Measurements from ENCODE around the gene UBE2Q1. TPM values are rescaled to one million over a fixed set of nuclear protein-coding genes. Genes with fewer than 3 reads are reported as not detected.

Gene UBE2Q1
- polyA plus RNA-seq (2011; rRNA removed) (17.6 and 26.6 TPM in 2 replicates), polyA plus RNA-seq (2017; fragmentation: RNase III; extraction: RNeasy Plus Mini Kit Qiagen cat#74134 plus additional on column Dnase treatment) (41.9 to 49.7 TPM (median 47.2 TPM) in 3 replicates), polyA minus RNA-seq (2011; rRNA and poly(A)+ RNA removed) (12.5 and 20.9 TPM in 2 replicates)
- polyA plus RNA-seq (2012; cell fraction: cytosol; rRNA removed) = 7.9 and 10.6 TPM in 2 replicates
- 5.3 and 11.3 TPM in 2 replicates for polyA plus RNA-seq (2012; cell fraction: nucleus; rRNA removed)

DNA sequence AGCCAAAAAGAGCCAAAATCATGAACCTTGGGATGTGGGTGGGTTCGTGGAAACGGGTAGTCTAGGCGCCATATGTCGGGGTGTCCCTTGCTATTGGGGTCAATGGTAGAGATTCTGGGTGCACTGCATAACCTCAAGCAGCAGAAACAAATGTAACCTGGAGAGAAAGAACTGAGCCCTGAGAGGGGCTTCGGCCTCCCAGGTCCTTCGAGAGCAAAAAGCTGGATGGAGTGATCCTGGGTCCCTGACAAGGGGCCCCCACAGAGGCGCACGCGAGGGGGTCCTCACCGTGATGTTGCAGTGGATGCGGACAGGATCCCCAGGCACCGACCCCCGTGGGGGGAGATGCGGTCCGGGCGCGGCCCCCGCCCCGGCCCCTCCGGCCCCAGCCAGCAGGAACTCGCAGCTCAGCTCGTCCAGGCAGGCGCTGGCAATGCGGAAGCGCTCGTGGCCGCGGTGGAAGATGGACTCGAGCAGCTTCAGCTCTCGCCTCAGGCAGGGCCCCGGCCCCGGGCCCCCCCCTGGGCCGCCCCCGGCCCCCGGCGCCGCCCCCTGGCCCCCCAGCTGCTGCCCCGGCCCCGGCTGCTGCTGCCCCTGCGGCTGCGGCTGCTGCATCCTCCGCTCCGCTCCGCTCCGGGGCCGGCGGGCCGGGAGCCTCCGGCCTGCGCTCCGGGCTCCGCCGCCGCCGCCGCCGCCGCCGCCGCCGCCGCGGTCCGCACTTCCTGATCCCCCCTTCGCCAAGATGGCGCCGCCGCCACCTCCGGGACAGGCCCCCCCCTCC, at the start of gene UBE2Q1:
Gene UBE2Q1 (minus strand): TSS at position 724 of the 781 bp plus-strand sequence. CDS start 109 bp downstream, at position 615.
- Histone ChIP-seq H3K4me2 (peak within 1 kb of the TSS; percentile 96), H3K4me1 (peaks cover 16% of the 10 kb centered on the region), H3K27ac (peak within 1 kb of the TSS; percentile 93 to 96), H3K9me3 (no peaks in the 10 kb centered on the region), H3K4me3 (peak within 1 kb of the TSS; percentile 85)
- ATAC-seq (peak in 1 of 2 experiments; percentile 27; a peak in 3 of 6 replicates), FAIRE-seq (no peak), DNase-seq (ENCODE audit: low read depth in 1 of 2, low spot score in 1 of 2) (no peak)
- WGBS (ENCODE audit: missing lambda C conversion rate) = 2% methylated on average over 9 of the region's 69 CpGs
- ChIA-PET CTCF (interaction anchor here (1.1 kb wide), 1 partner anchor 11 kb away, joined by 10 read pairs; no protein-coding TSS in a partner anchor), POLR2A (no interaction called here)
- TF ChIP-seq TP53 (CRISPR knock-in tag; IDR thresholded peaks at IDR 0.05) = no peak
- 0 out of 2 replicates have a peak, but pooled peaks have one; percentile 13 for TF ChIP-seq PHF8 (IDR thresholded peaks at IDR 0.05; ENCODE audit: borderline replicate concordance, low read depth)
- TF ChIP-seq HDAC2 (IDR thresholded peaks at IDR 0.05) = no peak
- TF ChIP-seq NR3C1 (IDR thresholded peaks at IDR 0.05) = no peak
- TF ChIP-seq RNF2 (IDR thresholded peaks at IDR 0.05; ENCODE audit: borderline replicate concordance, low read depth) = no peak
- no peak for TF ChIP-seq HEYL (CRISPR knock-in tag; IDR thresholded peaks at IDR 0.05)
- no peak for TF ChIP-seq JUNB (IDR thresholded peaks at IDR 0.05)
- TF ChIP-seq KDM5A (IDR thresholded peaks at IDR 0.05) = no peak
- TF ChIP-seq, protein P1, sequence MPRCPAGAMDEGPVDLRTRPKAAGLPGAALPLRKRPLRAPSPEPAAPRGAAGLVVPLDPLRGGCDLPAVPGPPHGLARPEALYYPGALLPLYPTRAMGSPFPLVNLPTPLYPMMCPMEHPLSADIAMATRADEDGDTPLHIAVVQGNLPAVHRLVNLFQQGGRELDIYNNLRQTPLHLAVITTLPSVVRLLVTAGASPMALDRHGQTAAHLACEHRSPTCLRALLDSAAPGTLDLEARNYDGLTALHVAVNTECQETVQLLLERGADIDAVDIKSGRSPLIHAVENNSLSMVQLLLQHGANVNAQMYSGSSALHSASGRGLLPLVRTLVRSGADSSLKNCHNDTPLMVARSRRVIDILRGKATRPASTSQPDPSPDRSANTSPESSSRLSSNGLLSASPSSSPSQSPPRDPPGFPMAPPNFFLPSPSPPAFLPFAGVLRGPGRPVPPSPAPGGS (IDR thresholded peaks at IDR 0.05) = 0 out of 3 replicates have a peak, but pooled peaks have one; percentile 12
- TF ChIP-seq JUN (IDR thresholded peaks at IDR 0.05) = no peak; a peak in 1 of 5 replicates
- TF ChIP-seq ZC3H11A (IDR thresholded peaks at IDR 0.05) = no peak

DNA sequence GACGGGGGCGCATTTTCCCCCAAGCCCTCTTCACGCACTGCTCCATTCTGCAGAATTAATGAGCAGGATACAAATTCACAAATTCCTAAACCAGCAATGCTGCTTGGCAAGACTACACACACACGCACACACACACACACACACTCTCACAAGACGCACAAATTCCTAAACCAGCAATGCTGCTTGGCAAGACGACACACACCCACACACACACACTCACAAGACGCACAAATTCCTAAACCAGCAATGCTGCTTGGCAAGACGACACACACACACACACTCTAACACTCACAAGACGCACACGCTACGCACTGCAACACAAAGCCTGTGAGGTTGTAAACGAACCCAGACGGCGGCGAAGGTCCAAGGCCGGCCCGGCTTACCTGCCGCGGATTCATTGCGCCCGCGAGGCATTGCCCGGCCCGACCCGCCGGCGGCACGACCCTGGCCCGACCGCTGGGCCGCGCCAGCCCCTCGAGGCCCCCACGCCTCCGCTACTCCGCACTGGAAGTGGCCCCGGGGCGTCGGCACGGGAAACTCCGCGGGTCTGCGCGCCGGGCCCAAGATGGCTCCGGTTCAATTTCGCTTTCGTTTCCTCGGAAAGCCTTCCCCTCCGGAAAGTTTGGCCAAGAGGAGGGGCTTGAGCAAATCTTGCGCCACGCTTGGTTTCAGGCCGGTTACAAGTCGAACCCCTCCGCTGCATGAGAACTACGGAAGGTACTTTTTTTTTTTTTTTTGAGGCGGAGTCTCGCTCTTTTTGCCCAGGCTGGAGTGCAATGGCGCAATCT, 49.3 kb upstream of the UBE2Q1 start, which contains the start of gene ADAR:
Gene ADAR (minus strand): TSS at position 578 of the 788 bp plus-strand sequence. CDS start 180 bp downstream, at position 398.
- WGBS (ENCODE audit: missing lambda C conversion rate) = under 1% methylated on average over 46 of the region's 59 CpGs
- peak; percentile 70 to 97 for DNase-seq (ENCODE audit: low read depth in 1 of 2, low spot score in 1 of 2)
- CTCF ChIA-PET = interaction anchor here (1.3 kb wide), 1 partner anchor 48 kb away, joined by 3 read pairs; no protein-coding TSS in a partner anchor
- TF ChIP-seq MYC (IDR thresholded peaks at IDR 0.05; ENCODE audit: borderline replicate concordance, low read length) = peak; percentile 28; the same call in 1 of the 2 replicates
- no peak for TF ChIP-seq RFX5 (IDR thresholded peaks at IDR 0.05)
- TF ChIP-seq ZSCAN20 (CRISPR knock-in tag; IDR thresholded peaks at IDR 0.05) = no peak
- TF ChIP-seq, protein P2, sequence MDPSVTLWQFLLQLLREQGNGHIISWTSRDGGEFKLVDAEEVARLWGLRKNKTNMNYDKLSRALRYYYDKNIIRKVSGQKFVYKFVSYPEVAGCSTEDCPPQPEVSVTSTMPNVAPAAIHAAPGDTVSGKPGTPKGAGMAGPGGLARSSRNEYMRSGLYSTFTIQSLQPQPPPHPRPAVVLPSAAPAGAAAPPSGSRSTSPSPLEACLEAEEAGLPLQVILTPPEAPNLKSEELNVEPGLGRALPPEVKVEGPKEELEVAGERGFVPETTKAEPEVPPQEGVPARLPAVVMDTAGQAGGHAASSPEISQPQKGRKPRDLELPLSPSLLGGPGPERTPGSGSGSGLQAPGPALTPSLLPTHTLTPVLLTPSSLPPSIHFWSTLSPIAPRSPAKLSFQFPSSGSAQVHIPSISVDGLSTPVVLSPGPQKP (IDR thresholded peaks at IDR 0.05; ENCODE audit: low read depth, low read length) = no peak
- TF ChIP-seq POLR2A (IDR thresholded peaks at IDR 0.05; ENCODE audit: low read length) = no peak; the same call in 1 of the 2 replicates
- TF ChIP-seq JUN (IDR thresholded peaks at IDR 0.05) = 0 out of 5 replicates have a peak, but pooled peaks of 1 of the 2 experiments have one; percentile 39
- no peak for TF ChIP-seq NFE2L2 (conservative IDR thresholded peaks at IDR 0.05; ENCODE audit: low read length)
- TF ChIP-seq CTCF (IDR thresholded peaks at IDR 0.05) = no peak; the same call in 2 of the 3 replicates
- TF ChIP-seq, protein P1 (IDR thresholded peaks at IDR 0.05) = peak; percentile 49; the same call in 1 of the 3 replicates
- no peak for TF ChIP-seq RAD21 (conservative IDR thresholded peaks at IDR 0.05 in 1 of 2, IDR thresholded peaks at IDR 0.05 in 1 of 2)
- no peak for TF ChIP-seq CBX2 (IDR thresholded peaks at IDR 0.05; ENCODE audit: borderline replicate concordance, low read depth)
- no peak for TF ChIP-seq RNF2 (IDR thresholded peaks at IDR 0.05; ENCODE audit: borderline replicate concordance, low read depth)
- no peak for TF ChIP-seq USF2 (IDR thresholded peaks at IDR 0.05)
- TF ChIP-seq FOXS1 (CRISPR knock-in tag; IDR thresholded peaks at IDR 0.05) = no peak
- TF ChIP-seq EHMT2 (IDR thresholded peaks at IDR 0.05; ENCODE audit: low read depth) = no peak
- TF ChIP-seq MAFK (IDR thresholded peaks at IDR 0.05; ENCODE audit: partially characterized antibody) = no peak
- no peak for TF ChIP-seq HOXB13 (CRISPR knock-in tag; IDR thresholded peaks at IDR 0.05; ENCODE audit: low read depth)
- TF ChIP-seq NR3C1 (IDR thresholded peaks at IDR 0.05) = no peak
- TF ChIP-seq ZFP36 (IDR thresholded peaks at IDR 0.05; ENCODE audit: borderline replicate concordance, partially characterized antibody) = no peak
- no peak for TF ChIP-seq FOSB (CRISPR knock-in tag; IDR thresholded peaks at IDR 0.05)

More for the DNA sequence above, 49.3 kb upstream of the UBE2Q1 start, which contains the start of gene ADAR:
- peak; percentile 91 for ATAC-seq
- POLR2A ChIA-PET = interaction anchor here (0.6 to 1.2 kb wide), 7 partner anchors 10 to 343 kb away, joined by 3 to 6 read pairs (median 4); partner anchors contain the start of gene CHRNB2
- no peak for FAIRE-seq
- peak within 1 kb of the TSS; percentile 69 for H3K4me3 ChIP-seq
- H3K9me3 ChIP-seq = no peaks in the 10 kb centered on the region
- H3K4me1 ChIP-seq = peaks cover 29% of the 10 kb centered on the region
- H3K27ac ChIP-seq = peak within 1 kb of the TSS; percentile 93 to 99
- H3K4me2 ChIP-seq = peak within 1 kb of the TSS; percentile 90
